Measurements from ENCODE around the gene CDK12. TPM values are rescaled to one million over a fixed set of nuclear protein-coding genes. Genes with fewer than 3 reads are reported as not detected.

The CDK12 gene
- total and polyA plus RNA-seq, 2 experiments from 2014 or later, result 20.9 to 55.3 TPM

DNA sequence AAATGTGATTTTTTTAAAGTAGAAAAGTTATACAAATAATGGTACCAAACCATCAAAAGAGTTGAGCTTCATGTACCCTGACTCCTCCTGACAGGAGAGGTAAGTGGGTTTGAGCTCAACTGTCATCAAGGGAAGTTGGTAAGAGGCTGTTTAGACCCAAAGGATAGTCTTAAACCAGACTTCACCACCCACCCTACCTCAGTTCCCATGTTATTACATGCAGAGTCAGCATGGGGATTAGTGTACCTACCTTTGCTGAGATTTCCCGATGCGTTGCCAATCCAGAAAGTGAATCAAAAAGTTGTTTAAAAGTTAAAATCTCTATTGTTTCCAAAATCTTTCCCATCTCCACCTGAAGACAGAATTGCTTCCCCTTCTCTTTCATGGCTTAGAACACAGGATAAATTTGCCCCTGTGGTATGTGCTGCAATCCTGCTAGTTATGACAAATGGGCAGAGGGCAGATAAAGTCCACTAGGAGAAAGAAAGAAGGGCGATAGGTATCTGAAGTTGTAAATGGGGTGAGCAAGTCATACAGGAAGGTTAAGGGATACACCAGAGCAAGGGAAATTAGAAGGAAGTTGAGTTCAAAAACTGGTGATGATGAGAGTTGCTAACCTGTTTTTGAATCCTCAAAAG is 73.6 kb downstream of the CDK12 start:
- no peak overlapping the region for H3K4me3 Mint-ChIP-seq

More for the DNA sequence above, 73.6 kb downstream of the CDK12 start:
- no peak overlapping the region for H3K4me3 ChIP-seq
- H3K36me3 ChIP-seq (ENCODE audit: insufficient read depth), result no peaks in the 10 kb centered on the region
- no peak for DNase-seq (ENCODE audit: low spot score)
- no peaks in the 10 kb centered on the region for H3K9me2 ChIP-seq (ENCODE audit: insufficient read depth)
- no peaks in the 10 kb centered on the region; the same call in 1 of the 2 replicates for H3F3A ChIP-seq (replicated peaks; ENCODE audit: low read depth)
- no peak overlapping the region for H3K27ac ChIP-seq (ENCODE audit: low read depth)
- H3K4me1 ChIP-seq (ENCODE audit: insufficient read depth), result no peaks in the 10 kb centered on the region
- Mint-ChIP-seq H3K27me3 (ENCODE audit: insufficient read depth, low read depth, poor library complexity) (no peaks in the 10 kb centered on the region), H3K9me3 (no peaks in the 10 kb centered on the region), H3K4me1 (no peaks in the 10 kb centered on the region; the same call in 2 of the 3 replicates), H3K27ac (no peak overlapping the region; the same call in 1 of the 2 replicates), H3K36me3 (ENCODE audit: low read depth) (peaks cover 22% of the 10 kb centered on the region)
- H2AFZ ChIP-seq, result no peak overlapping the region
- no peak overlapping the region for H3K4me2 ChIP-seq
- ATAC-seq, result no peak
- no peaks in the 10 kb centered on the region for H4K20me1 ChIP-seq (replicated peaks; ENCODE audit: insufficient read depth)
- H3K27me3 ChIP-seq (ENCODE audit: insufficient read depth), result no peaks in the 10 kb centered on the region
- TF ChIP-seq ZNF462 (CRISPR knock-in tag; IDR thresholded peaks at IDR 0.05), result no peak
- TF ChIP-seq CREB1 (CRISPR knock-in tag; IDR thresholded peaks at IDR 0.05; ENCODE audit: low read depth), result no peak
- TF ChIP-seq, protein P1, sequence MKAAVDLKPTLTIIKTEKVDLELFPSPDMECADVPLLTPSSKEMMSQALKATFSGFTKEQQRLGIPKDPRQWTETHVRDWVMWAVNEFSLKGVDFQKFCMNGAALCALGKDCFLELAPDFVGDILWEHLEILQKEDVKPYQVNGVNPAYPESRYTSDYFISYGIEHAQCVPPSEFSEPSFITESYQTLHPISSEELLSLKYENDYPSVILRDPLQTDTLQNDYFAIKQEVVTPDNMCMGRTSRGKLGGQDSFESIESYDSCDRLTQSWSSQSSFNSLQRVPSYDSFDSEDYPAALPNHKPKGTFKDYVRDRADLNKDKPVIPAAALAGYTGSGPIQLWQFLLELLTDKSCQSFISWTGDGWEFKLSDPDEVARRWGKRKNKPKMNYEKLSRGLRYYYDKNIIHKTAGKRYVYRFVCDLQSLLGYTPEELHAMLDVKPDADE (IDR thresholded peaks at IDR 0.05), result no peak
- TF ChIP-seq, protein P2, sequence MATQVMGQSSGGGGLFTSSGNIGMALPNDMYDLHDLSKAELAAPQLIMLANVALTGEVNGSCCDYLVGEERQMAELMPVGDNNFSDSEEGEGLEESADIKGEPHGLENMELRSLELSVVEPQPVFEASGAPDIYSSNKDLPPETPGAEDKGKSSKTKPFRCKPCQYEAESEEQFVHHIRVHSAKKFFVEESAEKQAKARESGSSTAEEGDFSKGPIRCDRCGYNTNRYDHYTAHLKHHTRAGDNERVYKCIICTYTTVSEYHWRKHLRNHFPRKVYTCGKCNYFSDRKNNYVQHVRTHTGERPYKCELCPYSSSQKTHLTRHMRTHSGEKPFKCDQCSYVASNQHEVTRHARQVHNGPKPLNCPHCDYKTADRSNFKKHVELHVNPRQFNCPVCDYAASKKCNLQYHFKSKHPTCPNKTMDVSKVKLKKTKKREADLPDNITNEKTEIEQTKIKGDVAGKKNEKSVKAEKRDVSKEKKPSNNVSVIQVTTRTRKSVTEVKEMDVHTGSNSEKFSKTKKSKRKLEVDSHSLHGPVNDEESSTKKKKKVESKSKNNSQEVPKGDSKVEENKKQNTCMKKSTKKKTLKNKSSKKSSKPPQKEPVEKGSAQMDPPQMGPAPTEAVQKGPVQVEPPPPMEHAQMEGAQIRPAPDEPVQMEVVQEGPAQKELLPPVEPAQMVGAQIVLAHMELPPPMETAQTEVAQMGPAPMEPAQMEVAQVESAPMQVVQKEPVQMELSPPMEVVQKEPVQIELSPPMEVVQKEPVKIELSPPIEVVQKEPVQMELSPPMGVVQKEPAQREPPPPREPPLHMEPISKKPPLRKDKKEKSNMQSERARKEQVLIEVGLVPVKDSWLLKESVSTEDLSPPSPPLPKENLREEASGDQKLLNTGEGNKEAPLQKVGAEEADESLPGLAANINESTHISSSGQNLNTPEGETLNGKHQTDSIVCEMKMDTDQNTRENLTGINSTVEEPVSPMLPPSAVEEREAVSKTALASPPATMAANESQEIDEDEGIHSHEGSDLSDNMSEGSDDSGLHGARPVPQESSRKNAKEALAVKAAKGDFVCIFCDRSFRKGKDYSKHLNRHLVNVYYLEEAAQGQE (IDR thresholded peaks at IDR 0.05; ENCODE audit: unreplicated experiment), result no peak
- no peak for TF ChIP-seq JUNB (IDR thresholded peaks at IDR 0.05; ENCODE audit: unreplicated experiment)
- no peak for TF ChIP-seq NANOG (IDR thresholded peaks at IDR 0.05; ENCODE audit: borderline replicate concordance)
- no peak for TF ChIP-seq STAT1 (IDR thresholded peaks at IDR 0.05; ENCODE audit: unreplicated experiment)
- TF ChIP-seq EZH2 (IDR thresholded peaks at IDR 0.05; ENCODE audit: low read depth, unreplicated experiment), result no peak
- TF ChIP-seq ZNF114 (CRISPR knock-in tag; IDR thresholded peaks at IDR 0.05), result no peak
- TF ChIP-seq EZH2phosphoT487 (IDR thresholded peaks at IDR 0.05; ENCODE audit: unreplicated experiment), result no peak
- no peak for TF ChIP-seq POLR2AphosphoS5 (IDR thresholded peaks at IDR 0.05; ENCODE audit: low read depth)
- TF ChIP-seq ZNF331 (CRISPR knock-in tag; IDR thresholded peaks at IDR 0.05; ENCODE audit: low read depth), result no peak
- no peaks in the 10 kb centered on the region for H3K79me2 ChIP-seq (replicated peaks; ENCODE audit: insufficient read depth)
